CD4-positive, alpha-beta T cell treated with Interleukin-4 for 1 hour (primary cell): ENCODE data around the gene PIM3.

Experiments
- DNase-seq, 2 donors: peaks; one replicate each; pipeline ENCODE4 v3.0.0-alpha.2; 2020 to 2022

PIM3 gene

DNA sequence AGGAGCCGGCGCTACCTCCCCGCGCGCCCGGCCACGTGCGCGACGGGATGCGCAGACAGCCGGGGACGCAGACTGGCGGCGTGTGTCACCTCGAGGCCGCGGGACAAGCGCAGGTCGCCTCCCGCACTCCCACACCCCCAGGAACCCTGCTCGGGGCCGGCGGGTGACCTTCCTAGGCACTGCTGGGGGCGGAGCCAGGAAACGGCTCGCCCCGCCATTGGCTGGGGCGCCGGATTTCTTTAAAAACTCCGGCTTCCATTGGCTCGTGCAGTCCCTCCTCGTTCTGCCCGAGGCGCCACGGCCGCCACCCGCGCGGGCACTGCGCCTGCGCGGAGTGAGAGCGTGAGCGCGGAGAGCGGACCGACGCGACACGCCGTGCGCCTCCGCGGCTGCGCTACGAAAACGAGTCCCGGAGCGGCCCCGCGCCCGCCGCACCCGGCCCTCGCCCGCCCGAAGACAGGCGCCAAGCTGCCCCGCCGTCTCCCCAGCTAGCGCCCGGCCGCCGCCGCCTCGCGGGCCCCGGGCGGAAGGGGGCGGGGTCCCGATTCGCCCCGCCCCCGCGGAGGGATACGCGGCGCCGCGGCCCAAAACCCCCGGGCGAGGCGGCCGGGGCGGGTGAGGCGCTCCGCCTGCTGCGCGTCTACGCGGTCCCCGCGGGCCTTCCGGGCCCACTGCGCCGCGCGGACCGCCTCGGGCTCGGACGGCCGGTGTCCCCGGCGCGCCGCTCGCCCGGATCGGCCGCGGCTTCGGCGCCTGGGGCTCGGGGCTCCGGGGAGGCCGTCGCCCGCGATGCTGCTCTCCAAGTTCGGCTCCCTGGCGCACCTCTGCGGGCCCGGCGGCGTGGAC lies at the start of gene PIM3:
TSS of gene PIM3 (plus strand) at position 614 of the 846 bp plus-strand sequence. CDS start at position 790, 176 bp downstream.
- peak; percentile 96 for DNase-seq

DNA sequence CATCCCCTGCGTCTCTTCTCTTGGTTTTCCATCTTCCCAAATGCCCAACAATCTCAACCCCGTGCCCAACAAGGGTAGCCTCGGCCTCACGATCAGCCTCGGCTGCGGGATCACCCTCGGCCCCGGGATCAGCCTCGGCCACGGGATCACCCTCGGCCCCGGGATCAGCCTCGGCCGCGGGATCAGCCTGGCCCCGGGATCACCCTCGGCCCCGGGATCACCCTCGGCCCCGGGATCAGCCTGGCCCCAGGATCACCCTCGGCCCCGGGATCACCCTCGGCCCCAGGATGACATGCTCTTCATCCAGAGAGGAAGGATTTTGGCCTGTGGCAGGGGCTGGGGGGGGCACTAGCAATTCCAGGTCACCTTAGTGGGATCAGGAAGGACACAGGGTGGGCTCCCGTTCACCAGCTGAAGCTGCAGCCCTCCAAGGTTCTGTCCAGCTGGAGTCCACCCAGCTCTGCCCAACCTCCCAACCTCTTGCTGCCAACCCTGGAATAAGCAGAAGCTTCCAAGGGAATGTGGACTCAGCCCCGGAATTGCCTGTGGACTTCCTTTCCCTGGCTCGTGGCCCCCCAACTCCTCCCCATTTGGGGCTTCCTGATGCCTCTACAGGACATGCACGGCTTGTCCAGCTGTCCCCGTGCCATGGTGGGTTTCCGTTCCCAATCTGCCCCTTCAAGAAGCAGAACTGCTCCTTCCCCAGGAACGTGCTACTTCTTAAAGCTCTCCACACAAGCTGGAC lies 48.5 kb upstream of the PIM3 start:
- DNase-seq: no peak

DNA sequence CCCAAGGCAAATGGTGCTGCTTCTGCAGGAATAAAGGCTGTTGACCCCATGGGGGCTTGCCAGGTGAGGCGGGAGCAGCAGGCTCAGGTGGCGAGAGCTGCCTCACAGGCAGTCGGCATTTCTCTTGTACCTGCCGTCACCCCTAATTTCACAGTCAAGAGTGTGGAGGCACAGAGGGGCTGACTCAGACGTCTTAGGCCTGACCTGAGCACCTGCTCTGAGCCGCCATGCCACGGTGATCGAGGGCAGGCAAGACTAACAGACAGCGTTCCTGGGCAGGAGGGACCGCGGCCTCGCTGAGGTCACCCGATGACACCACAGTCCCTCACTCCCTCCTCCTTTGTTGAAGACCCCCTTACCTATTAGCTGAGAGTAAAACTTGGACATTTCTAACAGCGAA lies 47.5 kb upstream of the PIM3 start:
- no peak for DNase-seq

DNA sequence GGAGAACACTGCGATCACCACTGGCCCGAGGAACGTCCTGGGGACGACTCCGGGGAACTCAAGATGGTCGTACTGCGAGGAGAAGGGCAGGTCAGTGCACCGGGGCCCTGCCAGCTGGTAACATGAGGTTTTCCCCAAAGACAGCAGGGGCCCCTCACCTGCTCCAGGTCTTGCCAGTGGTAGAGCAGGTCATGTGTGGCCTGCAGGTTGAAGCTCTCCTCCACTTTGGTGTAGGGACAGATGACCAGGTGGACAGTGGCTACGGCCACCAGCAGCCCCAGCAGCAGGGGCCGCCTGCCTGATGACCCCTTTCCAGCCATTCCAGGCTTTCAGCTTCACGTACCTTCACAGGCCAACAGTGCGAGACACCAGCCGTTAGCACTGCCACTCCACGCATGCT lies 47.1 kb upstream of the PIM3 start:
- DNase-seq: no peak

DNA sequence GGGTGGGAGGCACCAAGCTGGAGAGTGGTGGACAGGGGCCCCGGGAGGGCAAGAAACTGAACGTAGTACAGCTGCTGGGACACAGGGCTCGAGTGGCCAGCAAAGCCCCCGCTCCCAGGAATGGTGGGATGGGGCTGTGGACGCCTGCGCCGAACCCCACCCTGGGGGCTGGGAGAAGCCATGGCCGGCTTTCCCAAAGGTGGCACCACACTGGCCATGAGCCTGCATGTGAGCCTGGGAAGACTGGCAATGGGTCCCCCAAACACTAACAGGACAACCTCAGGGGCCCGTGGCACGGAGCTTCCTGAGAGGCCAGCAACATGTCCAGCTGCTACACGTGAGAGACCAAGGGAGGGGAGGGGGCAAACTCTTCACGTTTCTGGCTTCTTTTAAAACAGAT lies 46.3 kb upstream of the PIM3 start:
- no peak for DNase-seq

DNA sequence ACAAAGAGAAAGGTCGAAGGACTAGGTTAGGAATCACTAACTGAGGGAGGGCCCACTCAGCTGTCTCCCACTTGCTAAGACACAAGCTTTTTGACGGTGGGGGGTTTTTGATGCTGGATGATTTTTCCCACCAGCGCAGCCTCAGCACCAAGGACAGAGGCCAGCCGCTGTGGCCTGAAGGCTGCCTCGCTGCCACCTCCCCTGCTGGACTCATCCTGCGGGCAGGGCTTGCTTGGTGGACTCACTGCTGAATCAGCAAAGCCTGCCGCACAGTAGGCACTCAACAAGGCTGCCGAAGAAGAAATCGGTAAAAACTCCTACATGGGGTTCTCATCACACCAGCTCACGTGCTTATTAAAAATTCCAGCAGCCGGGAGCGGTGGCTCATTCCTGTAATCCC lies 45.0 kb upstream of the PIM3 start:
- DNase-seq: no peak

DNA sequence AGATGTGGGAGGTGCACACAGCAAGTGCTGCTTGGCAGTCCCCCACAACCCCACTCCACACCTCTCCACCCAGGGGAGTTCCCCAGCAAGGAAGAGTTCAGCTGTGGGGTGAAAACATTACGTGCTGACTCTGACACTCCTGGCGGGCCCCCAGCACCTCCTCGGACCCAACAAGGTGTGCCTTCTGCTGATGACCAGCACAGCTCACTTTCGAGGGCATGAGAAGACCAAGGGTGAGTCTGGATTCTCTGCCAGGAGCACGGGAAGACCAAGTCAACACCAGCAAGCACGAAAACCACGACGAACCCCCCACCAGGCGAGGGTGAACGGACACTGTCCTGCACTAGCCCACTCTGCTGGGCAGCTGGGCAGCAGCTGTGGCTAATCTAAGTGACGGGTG lies 43.7 kb upstream of the PIM3 start:
- DNase-seq: no peak

DNA sequence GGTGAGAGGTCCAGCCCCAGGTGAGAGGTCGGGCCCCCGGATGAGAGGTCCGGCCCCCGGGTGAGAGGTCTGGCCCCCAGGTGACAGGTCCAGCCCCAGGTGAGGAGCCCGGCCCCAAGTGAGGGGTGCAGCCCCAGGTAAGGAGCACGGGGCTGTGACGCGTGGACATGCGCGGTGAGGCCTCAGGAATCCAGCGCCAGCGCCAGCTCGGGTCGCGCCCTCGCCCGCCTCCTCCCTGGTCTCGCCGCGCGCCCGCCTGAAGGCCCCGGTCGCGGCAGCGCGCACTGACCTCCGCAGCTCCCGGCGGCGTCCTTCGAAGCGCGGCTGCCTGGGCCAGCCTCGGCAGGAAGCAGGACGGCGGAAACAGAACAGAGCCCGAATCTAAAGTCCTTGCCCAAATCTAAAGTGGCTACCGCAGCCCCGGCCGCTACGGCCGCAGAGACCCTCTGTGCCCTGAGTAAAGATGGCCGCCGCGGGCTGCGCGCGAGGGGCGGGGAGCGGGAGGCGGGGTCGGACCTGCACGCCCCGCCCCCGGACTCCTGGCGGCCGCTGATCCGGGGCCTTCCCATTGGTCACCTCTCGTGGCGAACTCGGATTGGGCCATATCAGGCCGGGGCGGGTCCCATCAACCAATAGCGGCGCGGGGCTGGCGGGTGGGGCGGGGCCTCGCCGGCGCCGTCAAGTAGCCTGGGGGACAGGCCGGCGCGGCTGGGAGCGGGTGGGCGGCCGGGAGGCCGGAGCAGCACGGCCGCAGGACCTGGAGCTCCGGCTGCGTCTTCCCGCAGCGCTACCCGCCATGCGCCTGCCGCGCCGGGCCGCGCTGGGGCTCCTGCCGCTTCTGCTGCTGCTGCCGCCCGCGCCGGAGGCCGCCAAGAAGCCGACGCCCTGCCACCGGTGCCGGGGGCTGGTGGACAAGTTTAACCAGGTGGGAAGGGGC lies 42.3 kb upstream of the PIM3 start, which contains the start of the genes ALG12 and CRELD2:
TSS of gene ALG12 (minus strand) at position 465 of the 937 bp plus-strand sequence. CDS start 4,673 bp downstream, outside the sequence.
TSS of gene CRELD2 (plus strand) at position 661 of the 937 bp plus-strand sequence. CDS start at position 797, 136 bp downstream.
- DNase-seq: peak; percentile 97

DNA sequence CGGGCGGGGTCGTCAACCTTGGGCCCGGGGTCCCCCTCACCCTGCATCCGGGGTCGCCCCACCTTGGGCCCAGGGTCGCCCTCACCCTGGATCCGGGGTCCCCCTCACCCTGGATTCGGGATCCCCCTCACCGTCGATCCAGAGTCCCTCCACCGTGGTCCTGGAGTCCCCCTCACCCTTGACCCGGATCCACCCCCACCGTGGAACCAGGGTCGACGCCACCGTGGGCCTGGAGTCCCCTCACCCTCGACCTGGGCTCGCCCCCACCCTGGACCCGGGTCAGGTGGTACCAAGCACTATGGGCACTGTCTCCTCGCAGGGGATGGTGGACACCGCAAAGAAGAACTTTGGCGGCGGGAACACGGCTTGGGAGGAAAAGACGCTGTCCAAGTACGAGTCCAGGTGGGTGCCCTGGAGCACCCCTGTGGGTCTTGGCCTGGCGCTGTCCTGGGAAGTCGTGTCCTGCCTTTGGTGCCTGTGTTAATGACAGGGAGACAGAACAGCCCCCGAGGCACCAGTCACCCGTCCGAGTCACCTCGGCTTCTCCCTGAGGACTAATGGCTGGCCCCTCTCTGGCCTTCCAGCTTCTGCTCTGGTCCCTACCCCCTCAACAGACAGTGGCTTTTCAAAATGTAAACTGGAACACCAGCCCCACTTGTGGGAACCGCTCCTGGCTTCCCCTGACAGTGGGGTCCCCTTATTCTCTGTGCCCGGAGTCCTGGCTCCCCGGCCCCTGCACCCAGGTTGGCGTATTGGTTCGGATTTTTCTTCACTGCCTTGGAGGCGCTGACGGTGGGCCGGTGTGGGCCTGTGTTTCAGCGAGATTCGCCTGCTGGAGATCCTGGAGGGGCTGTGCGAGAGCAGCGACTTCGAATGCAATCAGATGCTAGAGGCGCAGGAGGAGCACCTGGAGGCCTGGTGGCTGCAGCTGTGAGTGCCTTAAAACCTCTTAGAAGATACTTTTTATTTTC lies 41.4 kb upstream of the PIM3 start:
- no peak for DNase-seq

DNA sequence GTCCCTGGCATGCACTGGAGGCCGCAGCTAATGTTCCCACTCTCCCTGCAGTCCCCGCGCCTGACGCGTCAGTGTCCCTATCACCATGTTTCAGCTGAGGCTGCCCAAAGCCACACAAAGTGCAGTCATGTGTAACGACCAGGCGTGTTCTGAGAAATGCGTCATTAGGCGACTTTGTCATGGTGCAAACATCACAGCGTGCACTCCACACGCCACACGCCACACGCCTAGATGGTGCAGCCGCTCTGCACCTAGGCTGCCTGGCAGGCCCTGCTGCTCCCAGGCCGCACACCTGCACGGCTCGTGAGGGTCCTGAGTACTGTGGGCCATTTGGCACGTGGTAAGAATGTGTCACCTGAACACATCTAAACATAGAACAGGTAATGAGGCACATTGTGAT lies 39.7 kb upstream of the PIM3 start:
- no peak for DNase-seq

DNA sequence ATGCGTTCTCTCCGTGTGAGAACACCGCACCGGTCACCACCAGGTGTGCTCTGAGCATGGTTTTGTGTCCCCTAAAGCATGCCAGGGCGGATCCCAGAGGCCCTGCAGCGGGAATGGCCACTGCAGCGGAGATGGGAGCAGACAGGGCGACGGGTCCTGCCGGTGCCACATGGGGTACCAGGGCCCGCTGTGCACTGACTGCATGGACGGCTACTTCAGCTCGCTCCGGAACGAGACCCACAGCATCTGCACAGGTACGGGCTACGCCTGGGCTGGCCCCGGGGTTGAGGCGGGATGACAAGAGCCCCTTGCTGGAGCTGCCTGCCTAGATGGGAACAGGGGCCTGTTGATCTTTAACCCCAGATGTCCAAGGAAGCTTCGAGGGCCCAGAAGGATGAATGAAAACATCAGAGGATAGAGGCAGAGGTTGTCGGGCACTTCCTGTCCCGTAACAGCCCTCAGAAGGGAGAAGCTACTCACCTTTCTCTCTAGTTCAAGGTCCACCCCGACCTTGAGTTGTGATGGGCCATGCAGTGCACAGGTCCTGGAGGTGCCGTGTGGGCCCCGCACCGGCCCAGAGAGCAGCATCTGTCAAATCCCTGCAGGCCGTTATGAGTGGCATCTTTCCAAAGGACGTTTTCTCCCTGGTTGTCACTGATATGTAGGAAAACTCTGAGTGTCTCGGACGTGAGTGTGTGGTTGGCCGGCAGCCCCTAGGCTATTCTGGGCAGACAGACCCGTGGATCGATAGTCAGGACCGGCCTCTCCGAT lies 38.9 kb upstream of the PIM3 start:
- no peak for DNase-seq

DNA sequence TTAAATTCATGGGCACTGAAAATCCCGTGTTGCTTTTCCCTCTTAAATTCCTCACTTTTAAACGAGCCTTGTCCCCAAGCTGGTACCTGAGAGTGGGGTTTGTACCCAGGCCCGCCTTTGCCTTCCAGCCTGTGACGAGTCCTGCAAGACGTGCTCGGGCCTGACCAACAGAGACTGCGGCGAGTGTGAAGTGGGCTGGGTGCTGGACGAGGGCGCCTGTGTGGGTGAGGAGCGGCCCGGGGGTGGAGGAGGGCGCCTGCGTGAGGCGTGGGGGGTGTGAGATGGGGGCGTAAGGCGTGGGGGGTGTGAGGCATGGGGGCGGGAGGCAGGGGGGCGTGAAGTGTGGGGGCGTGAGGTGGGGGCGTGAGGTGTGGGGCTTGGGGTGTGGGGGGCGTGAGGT lies 38.1 kb upstream of the PIM3 start:
- no peak for DNase-seq

DNA sequence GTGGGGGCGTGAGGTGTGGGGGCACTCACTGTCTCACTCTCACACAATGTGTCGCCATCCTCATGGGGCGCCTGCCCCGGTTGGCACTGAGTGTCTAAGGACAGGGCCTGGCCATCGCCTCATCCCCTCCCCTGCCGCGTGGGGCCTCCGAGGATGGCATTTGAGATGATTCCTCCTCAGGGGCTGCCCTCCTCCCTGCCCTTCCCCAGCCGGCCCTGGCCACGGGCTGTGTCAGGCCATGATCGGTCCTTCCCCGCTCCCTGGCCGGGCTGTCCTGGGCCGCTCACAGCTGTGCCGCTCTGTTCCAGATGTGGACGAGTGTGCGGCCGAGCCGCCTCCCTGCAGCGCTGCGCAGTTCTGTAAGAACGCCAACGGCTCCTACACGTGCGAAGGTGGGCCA lies 37.6 kb upstream of the PIM3 start:
- no peak for DNase-seq

DNA sequence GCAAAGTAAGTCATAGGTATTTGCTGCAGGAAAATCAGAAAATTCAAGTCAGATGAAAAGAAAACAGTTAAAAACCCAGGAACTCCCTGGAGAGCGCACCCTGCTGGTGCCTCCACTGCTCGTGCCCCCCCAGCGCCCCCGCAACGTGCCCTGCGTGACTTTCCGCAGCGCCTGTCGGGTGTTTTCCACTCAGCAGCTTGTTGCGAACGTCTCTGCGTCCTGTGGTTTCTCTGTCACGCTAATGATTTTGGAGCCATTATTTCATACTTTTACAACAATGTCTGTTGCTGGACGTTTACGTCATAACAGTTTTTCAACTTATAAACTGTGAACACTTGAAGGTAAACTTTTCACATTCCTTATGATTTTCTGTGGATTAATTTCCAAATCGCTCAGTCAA lies 37.1 kb upstream of the PIM3 start:
- peak; percentile 24 to 51 for DNase-seq

DNA sequence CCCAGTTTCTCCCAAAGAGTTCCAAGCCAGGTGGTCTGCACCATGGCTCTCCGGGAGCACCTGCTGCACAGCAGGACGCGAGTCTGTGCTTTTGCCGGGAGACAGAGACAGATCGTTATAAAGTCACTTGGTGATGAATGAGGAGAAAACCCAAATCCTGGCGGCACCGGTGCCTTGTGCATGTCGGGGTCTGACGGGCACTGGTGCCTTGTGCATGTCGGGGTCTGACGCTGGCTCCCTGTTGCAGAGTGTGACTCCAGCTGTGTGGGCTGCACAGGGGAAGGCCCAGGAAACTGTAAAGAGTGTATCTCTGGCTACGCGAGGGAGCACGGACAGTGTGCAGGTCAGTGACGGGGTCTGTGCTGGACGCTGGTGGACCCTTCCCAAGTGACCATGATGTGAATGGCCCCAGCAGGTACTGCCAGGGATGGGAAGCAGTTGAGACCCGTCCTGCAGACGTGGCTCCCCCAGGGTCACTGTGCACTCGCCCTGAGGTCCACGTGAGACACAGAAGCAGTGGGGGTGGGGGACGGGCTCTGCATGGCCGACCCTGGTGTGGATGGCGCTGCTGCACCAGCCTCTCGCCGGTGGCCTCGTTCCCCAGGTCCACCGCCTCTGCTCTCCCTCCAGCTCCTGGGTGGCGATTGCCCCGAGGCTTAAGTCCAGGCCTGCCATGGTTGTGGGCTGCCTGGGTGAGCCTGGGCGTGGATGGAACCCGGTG lies 36.3 kb upstream of the PIM3 start:
- no peak for DNase-seq

DNA sequence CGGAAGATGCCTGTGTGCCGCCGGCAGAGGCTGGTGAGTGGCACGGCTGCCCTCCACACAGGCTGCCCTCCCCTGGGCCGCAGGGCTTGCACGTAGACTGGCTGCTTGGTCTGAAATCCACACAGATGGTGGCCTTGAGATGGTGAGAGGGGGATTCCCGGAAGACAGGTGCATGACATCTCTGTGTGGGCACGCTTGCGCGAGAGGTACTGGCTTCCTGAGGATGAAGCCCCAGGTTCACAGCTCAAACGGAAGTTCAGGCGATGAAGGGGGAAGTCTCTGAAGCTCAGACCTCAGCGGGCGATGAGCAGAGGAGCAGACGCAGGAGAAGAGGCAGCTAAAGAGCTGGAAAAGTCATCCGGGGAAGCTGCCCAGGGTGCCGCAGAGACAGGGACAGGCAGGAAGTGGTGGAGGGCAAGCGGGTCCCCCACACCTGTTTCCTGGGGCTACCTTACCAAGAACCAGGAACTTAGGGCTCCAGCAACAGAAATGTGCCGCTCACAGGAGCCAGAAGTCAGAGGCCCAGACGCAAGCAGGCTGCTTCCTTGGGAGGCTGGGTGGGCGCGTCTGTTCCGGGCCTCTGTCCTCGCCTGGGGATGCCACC lies 34.9 kb upstream of the PIM3 start:
- DNase-seq: peak; percentile 87 to 90

DNA sequence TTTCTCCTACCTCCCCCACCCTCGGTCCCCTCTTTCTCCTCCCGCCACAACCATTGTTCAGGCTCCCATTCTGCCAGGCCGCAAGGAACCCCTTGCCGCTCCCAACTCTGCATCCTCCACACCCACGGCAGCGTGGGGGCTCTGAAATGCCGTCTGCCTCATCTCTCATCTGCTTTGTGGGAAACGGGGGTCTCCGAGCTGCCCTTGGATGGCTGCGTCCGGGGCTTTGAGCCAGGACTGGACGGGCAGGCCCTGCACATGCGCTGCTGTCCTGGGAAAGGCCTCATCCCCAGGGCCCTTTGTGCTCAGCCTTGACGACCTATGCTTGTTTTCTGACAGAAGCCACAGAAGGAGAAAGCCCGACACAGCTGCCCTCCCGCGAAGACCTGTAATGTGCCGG lies 33.7 kb upstream of the PIM3 start:
- no peak for DNase-seq

DNA sequence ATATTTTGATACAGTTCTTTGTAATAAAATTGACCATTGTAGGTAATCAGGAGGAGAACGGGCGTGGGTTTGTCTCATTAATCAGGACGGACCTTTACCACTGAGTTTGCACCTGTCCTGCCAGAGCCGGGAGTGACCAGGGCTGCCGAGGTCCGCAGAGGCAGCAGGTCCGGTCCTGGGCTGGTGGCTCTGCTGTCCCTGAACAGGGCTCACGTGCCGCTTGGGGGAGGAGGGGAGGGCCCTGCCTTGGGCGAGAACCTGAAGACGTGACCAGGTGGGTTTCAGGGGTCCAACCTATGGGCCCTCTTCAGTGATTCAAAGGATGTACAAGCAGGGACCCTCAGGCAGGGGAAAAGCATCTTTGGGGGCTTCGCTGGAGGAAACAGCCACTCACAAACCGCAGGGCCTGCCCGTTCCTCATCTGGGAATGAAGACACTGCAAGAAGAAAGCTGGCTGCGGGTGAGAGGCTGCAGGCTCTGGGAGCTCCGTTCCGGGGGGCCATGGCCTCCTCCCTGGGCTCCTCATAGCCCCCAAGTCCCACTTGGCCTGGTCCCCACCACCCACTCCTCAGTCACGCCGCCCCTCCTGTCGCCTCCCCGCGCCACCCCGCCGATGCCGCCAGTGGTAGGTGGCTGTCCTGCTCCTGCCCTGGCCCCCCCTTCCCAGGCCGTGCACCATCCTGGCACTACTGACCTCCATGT lies 32.9 kb upstream of the PIM3 start:
- DNase-seq: no peak

DNA sequence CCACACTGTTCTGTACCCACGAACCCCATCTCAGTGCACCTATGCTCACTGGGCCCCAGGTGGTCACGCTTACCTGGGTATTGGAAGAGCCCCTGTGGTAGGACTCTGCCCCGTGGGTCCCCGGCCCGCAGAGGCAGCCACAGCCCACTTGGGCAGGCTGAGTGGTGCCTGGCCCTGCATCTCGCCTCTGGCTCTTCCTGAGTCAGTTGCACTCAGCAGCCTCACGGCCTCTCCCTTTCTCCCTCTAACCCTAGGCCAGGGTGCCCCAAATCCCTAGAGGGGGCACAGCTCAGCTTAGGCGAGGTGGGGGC lies 32.4 kb upstream of the PIM3 start:
- DNase-seq: no peak
